Measurements from ENCODE around the gene WDR46.
A peak's percentile ranks its signal among the peaks of the same experiment; 100 is the strongest.

The WDR46 gene, protein sequence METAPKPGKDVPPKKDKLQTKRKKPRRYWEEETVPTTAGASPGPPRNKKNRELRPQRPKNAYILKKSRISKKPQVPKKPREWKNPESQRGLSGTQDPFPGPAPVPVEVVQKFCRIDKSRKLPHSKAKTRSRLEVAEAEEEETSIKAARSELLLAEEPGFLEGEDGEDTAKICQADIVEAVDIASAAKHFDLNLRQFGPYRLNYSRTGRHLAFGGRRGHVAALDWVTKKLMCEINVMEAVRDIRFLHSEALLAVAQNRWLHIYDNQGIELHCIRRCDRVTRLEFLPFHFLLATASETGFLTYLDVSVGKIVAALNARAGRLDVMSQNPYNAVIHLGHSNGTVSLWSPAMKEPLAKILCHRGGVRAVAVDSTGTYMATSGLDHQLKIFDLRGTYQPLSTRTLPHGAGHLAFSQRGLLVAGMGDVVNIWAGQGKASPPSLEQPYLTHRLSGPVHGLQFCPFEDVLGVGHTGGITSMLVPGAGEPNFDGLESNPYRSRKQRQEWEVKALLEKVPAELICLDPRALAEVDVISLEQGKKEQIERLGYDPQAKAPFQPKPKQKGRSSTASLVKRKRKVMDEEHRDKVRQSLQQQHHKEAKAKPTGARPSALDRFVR

DNA sequence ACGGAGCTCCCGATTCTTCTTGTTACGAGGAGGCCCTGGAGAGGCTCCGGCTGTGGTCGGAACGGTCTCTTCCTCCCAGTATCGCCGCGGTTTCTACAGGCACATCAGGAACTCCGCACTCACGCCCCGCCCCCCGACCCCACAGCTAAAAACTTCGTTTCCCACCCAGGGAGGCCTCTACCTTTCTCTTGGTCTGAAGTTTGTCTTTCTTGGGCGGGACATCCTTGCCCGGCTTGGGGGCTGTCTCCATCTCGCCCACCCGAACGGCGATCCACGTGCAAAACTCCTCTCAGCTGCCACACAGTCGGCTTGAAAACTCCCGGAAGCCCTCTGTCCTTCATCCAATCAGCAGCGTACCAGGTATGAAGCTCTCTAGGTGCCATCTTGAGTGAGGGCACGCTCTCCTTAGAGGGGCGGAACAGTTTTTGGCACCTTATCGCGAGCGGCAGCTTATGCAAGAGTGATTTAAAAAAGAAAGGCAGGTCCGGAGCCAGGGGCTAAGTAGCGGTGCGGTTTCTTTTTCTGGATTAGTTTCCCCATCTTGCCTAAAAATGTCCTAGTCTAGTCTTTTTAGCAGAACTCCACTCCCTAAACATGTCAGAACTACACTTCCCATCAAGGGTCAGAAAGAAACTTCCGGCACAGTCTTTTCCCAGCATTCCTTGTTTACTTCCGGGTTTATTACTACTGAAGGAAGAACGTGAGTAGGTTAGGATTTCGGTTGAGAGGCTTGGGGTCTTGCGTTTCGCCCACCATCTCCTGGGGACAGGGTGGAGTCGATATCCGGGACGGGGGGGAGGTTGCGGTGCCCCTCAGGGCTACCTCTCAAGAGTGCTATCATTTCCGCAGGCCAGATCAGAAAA is at the start of gene WDR46, which contains the start of gene PFDN6:
TSS of gene WDR46 (minus strand) at position 319 of the 863 bp plus-strand sequence. CDS start at position 250, 69 bp downstream.
TSS of gene PFDN6 (plus strand) at position 681 of the 863 bp plus-strand sequence. CDS start 256 bp downstream, outside the sequence.
- TF ChIP-seq JUND (IDR thresholded peaks at IDR 0.05; ENCODE audit: low read depth), result no peak
- in situ Hi-C loops (cut with HindIII; ENCODE audit: low pct_unique_long_range_greater_than_20kb, low sequenced_read_pairs), result no loop called here
- DNase-seq (ENCODE audit: low read depth in 1 of 2, low spot score in 1 of 2), result peak; percentile 88 to 92

DNA sequence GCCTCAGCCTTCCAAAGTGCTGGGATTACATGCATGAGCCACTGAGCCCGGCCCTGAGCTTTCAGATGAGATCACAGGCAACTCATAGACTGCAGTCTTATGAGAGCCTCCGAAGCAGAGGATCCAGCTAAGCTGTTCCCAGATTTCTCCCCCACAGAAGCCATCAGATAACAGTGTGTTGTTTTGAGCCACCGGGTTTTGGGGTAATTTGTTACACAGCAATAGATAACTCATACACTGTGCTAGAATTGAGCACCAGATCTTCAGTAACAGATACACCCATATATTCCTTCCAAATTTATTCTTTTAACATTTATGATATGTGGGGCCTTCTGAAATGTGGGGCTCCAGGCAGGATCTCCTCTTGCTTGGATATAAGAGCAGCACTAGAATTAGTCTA is 47.5 kb upstream of the WDR46 start:
- in situ Hi-C loops (cut with HindIII; ENCODE audit: low pct_unique_long_range_greater_than_20kb, low sequenced_read_pairs), result no loop called here
- DNase-seq (ENCODE audit: low read depth in 1 of 2, low spot score in 1 of 2), result no peak
- no peak for TF ChIP-seq JUND (IDR thresholded peaks at IDR 0.05; ENCODE audit: low read depth)

DNA sequence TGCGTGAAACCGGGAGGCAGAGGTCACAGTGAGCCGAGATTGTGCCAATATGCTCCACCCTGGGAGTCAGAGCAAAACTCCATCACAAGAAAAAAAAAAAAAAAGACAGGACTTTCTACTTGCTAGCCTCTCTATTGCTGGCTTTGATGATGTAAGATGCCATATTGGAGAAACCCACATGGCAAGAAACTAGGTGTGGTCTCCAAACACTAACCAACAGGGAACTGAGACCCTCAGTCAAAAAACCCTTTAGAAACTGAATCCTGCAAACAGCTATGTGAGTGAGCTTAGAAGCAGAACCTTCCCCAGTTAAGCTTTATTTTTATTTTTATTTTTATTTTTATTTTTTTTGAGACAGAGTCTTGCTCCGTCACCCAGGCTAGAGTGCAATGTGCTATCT is 46.9 kb upstream of the WDR46 start:
- in situ Hi-C loops (cut with HindIII; ENCODE audit: low pct_unique_long_range_greater_than_20kb, low sequenced_read_pairs), result no loop called here
- no peak for TF ChIP-seq JUND (IDR thresholded peaks at IDR 0.05; ENCODE audit: low read depth)
- no peak for DNase-seq (ENCODE audit: low read depth in 1 of 2, low spot score in 1 of 2)

DNA sequence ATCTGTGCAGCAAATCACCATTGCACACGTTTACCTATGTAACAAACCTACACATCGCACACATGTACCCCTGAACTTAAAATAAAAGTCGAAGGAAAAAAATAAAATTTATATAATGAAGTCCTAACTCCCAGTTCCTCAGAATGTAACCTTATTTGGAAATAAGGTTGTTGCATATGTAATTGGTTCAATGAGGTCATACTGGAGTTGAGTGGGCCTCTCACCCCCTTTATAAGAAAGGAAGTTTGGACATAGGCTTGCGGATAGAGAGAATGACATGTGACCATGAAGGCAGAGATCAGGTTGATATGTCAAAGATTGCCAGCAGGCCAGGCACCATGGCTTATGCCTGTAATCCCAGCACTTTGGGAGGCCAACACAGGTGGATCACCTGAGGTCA is 44.6 kb upstream of the WDR46 start:
- in situ Hi-C loops (cut with HindIII; ENCODE audit: low pct_unique_long_range_greater_than_20kb, low sequenced_read_pairs), result no loop called here
- no peak for DNase-seq (ENCODE audit: low read depth in 1 of 2, low spot score in 1 of 2)
- no peak for TF ChIP-seq JUND (IDR thresholded peaks at IDR 0.05; ENCODE audit: low read depth)

DNA sequence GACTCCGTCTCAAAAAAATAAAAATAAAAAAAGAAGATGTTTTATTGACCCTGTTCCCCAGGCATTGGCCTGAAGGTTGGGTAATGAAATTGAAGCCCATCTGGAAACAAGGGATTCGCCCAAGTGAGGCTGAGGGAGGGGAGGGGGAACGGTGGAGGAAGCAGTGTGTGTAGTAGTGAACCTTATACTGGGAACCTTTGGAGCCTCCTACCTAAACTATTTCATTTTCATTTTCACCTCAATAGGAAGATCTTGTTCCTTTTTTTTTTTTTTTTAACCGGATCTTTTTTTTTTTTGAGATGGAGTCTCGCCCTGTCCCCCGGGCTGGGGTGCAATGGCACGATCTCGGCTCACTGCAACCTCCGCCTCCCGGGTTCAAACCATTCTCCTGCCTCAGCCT is 41.7 kb upstream of the WDR46 start:
- no peak for TF ChIP-seq JUND (IDR thresholded peaks at IDR 0.05; ENCODE audit: low read depth)
- DNase-seq (ENCODE audit: low read depth in 1 of 2, low spot score in 1 of 2), result no peak
- in situ Hi-C loops (cut with HindIII; ENCODE audit: low pct_unique_long_range_greater_than_20kb, low sequenced_read_pairs), result no loop called here

DNA sequence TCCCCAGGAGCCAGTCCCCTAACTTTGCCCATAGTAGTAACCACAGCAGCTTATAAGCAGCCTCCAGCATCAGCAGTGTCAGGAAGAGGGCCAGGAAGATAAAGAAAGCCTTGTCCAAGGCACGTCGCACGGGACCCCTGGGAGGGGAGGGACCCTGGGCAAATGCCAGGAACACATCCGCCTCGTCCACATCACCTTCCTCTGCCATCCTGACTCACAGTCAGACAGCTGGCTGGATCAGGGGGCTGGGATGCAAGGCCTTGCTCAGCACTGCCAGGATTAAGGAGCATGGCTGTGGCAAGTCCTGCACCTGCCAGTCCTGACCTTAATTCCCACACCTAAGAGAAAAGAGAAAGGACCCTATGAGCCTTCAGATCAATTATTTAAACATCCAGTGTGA is 40.0 kb upstream of the WDR46 start:
- DNase-seq (ENCODE audit: low read depth in 1 of 2, low spot score in 1 of 2), result no peak
- in situ Hi-C loops (cut with HindIII; ENCODE audit: low pct_unique_long_range_greater_than_20kb, low sequenced_read_pairs), result no loop called here
- no peak for TF ChIP-seq JUND (IDR thresholded peaks at IDR 0.05; ENCODE audit: low read depth)

DNA sequence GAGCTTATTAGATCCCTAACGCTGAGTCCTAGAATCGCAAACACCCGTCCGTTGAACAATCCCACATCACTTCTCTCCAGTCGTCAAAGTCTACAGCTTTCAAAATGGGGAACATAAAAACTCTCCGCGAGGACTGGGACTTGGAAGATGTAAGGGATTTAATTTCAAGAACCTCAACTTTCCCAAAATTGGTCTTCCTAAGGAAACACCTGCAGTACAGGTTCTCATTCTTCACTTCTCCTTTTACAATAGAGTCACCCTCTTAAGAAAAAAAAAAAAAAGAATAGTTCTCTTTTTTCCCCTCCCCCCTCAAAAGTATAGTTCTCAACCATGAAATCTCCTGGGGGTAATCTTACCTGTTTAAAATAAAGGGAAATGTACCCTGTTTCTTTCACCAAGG is 35.1 kb upstream of the WDR46 start:
- in situ Hi-C loops (cut with HindIII; ENCODE audit: low pct_unique_long_range_greater_than_20kb, low sequenced_read_pairs), result no loop called here
- no peak for TF ChIP-seq JUND (IDR thresholded peaks at IDR 0.05; ENCODE audit: low read depth)

DNA sequence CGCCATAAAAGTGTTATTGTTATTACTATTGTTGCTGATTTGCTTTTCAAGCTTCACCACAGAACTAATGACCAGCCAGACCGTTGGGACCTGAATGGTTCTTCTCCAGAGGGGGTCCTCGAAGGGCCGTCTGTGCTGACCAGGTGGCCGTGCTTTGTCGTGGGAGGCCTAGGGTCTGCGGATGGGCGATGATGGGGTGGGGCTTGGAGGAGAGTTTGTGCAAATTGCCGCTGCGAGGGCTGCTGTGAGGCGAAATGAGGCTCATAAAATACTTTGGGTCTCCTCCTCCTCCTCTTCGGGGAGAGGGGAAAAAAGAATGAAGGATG is 34.5 kb upstream of the WDR46 start:
- in situ Hi-C loops (cut with HindIII; ENCODE audit: low pct_unique_long_range_greater_than_20kb, low sequenced_read_pairs), result no loop called here
- no peak for TF ChIP-seq JUND (IDR thresholded peaks at IDR 0.05; ENCODE audit: low read depth)
- no peak for DNase-seq (ENCODE audit: low read depth in 1 of 2, low spot score in 1 of 2)

More for the DNA sequence above, 35.1 kb upstream of the WDR46 start:
- DNase-seq (ENCODE audit: low read depth in 1 of 2, low spot score in 1 of 2), result no peak

DNA sequence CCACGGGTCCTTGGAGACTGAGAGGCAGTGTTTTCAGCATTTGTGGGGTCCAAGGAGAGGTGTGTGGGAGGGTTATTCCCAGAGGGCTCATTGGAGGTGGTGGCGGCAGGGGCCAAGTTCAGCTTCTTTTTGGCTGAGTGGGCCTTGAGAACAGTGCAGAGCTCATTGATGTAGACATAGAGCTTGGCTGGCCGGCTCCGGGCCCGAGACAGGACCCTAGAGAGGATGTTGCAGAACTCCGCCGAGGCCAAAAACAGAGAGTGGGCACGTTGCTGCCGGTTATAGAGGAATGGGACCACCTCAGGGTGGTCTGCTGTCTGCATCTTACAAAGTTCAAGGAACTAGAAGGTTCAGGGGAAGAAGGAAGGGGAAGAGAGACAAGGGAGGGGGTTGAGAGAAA is 32.2 kb upstream of the WDR46 start:
- no peak for TF ChIP-seq JUND (IDR thresholded peaks at IDR 0.05; ENCODE audit: low read depth)
- in situ Hi-C loops (cut with HindIII; ENCODE audit: low pct_unique_long_range_greater_than_20kb, low sequenced_read_pairs), result no loop called here
- DNase-seq (ENCODE audit: low read depth in 1 of 2, low spot score in 1 of 2), result no peak

DNA sequence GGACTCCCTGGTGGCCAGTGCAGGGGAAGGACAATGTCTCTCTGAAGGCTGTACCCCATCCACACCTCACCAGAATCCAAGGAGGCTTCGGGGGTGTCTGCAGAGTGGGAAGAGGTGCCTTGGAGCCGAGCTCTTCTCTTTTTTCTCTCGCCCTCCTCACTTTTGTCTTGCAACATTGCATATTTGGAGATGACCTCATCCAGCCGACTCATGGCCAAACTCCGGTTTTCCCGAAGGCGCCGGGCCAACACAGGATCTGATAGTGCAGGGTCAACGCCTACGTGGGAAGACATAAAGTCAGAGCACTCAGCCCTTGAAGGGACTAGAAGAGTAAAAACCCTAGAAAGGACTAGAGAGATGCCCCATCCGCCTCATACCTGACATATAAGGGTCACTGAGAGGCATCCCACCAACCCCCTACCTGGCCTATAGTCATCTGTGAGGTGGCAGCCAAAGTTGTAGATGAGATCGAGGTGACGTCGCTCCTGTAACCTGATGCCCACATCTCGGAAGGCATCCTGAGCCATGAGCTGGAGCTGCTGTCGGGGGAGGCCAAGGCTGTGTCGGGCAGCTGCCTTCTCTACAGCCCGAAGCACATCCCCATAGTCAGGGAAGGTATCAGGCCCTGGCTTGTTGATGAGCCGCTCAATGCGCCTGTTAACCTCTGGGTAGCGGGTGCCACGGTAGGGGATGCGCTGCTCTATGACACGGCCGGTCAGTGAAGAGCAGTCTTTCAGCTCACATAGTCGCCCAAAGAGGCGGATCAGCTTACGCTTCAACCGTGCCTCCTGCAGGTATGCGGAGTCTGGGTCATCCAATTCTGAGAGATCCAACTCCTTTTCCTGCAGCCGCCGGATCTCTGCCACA is 31.5 kb upstream of the WDR46 start:
- no peak for DNase-seq (ENCODE audit: low read depth in 1 of 2, low spot score in 1 of 2)
- no peak for TF ChIP-seq JUND (IDR thresholded peaks at IDR 0.05; ENCODE audit: low read depth)
- in situ Hi-C loops (cut with HindIII; ENCODE audit: low pct_unique_long_range_greater_than_20kb, low sequenced_read_pairs), result no loop called here

DNA sequence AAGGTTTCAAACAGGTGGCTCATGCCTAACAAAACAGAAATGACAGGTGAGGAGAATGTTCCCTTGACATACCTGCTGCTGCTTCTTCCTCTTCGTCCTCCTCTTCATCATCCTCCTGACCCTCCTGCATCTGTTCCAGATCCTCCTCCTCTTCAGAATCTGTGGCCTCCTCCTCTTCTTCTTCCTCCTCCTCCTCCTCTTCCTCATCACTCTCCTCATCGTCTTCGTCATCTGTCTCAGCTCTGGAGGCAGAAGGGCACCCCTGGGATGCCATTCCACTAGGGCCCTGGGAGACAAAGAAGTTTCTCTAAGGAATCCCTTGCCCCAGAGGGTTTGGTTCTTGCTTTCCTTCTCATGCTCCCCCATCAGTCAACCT is 30.9 kb upstream of the WDR46 start:
- in situ Hi-C loops (cut with HindIII; ENCODE audit: low pct_unique_long_range_greater_than_20kb, low sequenced_read_pairs), result no loop called here
- DNase-seq (ENCODE audit: low read depth in 1 of 2, low spot score in 1 of 2), result no peak
- TF ChIP-seq JUND (IDR thresholded peaks at IDR 0.05; ENCODE audit: low read depth), result no peak

Measured in T47D (cell line).